GM18526 (cell line): ENCODE data around the gene SLC22A23.

Experiments used
- POLR2A ChIP-seq: IDR thresholded peaks from 3 replicates; pipeline ENCODE4 v1.6.1; 2011; ENCODE audit not compliant: insufficient read length; ENCODE audit errors: extremely low read depth

The SLC22A23 gene

DNA sequence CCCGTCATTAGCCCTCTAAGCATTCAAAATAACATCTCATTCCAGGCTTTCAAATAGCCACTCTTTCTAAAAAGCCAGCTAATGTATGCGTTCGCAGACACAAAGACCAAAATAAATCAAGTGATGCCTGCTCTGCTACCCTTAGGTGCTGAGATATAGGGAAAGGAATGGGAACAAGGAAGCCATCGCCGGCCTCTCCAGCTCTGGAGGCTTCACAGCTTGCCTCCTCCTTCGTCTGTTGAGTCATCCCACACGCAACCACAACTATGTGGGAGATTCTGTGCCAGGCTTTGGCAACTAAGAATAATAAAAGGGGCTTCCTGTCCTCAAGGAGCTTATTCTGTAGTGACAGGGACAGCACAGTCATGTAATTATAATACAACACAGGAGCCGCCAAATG lies 27.3 kb upstream of the SLC22A23 start:
- TF ChIP-seq POLR2A: no peak

GRCh38 chr6:3483675-3484074 lies 26.8 kb upstream of the SLC22A23 start:
- TF ChIP-seq POLR2A: no peak

DNA sequence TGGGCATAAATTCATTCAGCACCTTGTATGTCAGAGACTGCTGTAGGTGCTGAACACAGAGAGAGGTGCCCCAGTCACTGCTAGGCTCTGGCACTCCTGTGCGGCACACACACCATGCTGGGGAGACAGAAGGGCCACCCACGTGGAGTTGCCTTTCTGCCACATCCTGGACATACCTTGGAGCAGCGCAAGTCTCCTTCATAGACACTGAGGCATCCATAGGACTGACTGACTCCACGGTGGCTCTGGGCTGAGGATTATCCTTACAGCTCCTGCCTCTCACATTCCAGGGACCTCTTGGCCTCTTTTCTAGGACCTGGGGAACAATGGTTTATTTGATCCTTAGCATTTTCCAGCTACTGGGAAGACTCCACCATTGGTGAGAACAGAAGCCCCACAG lies 26.0 kb upstream of the SLC22A23 start:
- TF ChIP-seq POLR2A: no peak

DNA sequence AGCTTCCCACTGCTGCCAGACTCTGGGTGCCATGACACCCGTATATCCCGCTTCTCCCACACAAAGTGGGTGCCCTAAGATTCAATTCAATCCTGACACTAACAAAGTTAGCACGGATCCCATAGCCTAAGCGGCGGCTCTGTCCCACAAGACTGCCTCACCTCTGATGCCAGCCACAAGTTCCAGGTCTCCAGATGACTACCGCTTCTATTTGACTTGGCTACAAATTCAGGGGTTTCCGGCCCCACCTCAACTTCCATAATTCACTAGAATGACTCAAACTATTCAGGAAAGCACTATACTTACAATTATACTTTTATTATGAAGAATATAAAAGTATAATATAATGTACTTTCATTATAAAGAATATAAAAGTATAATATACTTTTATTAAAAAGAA lies 24.8 kb upstream of the SLC22A23 start:
- TF ChIP-seq POLR2A: no peak

GRCh38 chr6:3480009-3480408 lies 23.2 kb upstream of the SLC22A23 start:
- TF ChIP-seq POLR2A: no peak

- TF ChIP-seq POLR2A: no peak
Observed at GRCh38 chr6:3473773-3474172, 16.9 kb upstream of the SLC22A23 start.

GRCh38 chr6:3471711-3472110 lies 14.9 kb upstream of the SLC22A23 start:
- TF ChIP-seq POLR2A: no peak

DNA sequence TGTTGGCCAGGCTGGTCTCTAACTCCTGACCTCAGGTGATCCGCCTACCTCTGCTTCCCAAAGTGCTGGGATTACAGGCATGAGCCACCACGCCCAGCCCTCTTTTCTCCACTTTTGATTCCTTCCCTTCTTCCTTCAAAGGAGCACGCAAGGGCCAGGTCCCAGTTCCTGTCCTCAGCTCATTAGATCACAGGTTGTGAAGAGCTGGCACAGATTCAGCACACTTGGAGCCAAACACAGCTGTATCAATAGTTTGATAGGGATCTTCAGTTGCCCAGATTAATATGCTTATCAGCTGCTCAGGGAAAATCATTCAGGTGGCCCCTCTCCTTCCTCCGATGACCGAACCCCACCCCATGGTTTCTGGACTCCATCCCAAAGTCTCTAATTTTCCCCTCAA lies 14.4 kb upstream of the SLC22A23 start:
- TF ChIP-seq POLR2A: no peak

DNA sequence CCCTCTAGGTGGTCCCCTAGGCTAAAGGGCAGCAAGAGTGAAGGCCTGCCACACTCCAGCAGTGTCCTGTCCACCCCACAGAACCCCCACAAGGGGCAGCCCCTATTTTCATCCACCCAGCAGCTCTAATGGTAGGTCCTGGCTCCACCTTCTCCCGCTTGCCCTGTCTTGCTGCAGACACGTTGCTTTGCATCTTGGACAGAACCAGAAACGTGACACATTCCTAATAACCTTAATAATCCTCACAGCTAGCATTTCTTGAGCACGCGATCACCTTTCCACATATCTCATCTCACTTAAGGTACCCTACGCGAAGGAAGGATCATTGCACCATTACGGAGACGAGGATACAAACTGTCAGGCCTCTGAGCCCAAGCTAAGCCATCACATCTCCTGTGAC lies 11.7 kb upstream of the SLC22A23 start:
- no peak for TF ChIP-seq POLR2A

DNA sequence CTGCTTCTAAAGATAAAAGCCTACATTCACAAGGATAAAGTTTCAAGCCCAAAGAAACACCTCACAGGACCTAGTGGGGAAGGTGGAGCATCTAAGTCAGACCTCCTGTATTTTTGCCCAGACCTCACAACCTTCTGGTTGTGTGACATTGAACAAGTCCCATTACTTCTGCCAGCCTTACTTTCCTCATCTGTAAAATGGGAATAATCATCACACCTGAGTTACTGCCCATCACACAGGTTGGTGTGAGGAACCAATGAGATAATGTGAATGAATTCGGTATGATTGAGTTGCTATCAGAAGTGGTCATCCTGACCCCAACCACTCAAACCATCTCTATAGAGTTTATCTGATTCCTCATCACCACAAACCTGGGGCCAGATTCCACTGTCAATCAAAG lies 11.1 kb upstream of the SLC22A23 start:
- no peak for TF ChIP-seq POLR2A

GRCh38 chr6:3466488-3467219 lies 9.8 kb upstream of the SLC22A23 start:
- TF ChIP-seq POLR2A: no peak

- no peak for TF ChIP-seq POLR2A
Observed at GRCh38 chr6:3460253-3460652, 3.4 kb upstream of the SLC22A23 start.

DNA sequence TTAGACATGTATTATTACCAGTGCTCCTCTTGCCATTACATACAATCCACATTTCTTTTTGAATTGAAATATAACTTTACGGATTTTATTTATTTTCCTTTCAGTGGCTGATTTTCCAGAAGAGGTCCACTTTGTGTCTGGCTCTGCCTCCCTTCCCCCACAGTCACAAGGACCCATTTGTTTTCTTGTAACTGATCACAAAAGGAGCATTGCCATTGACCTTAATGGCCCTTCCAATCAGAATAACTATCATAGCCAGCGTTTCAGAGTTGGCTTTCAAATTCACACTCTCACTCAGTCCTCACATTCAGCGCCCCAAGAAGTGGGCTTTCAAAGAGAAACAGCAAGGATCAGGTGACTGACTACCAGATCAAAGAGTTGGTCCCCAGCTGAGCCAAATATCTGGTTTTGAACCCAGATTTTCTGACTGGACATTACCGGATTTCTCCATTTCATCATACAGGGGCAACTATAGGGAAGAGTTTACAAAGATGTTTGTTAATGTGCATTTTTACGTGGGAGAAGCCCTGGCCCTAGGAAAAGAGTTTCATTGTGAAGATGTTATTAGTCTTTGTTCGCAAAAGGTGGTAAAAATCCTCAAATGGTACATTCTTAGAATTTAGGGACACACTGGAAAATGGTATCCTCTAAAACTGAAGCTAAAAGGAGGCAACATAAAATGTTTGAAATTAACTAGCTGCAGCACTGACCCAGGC lies 2.0 kb upstream of the SLC22A23 start:
- TF ChIP-seq POLR2A: no peak

- no peak for TF ChIP-seq POLR2A
Observed at GRCh38 chr6:3457710-3458602, 1.1 kb upstream of the SLC22A23 start.

GRCh38 chr6:3456395-3456897 lies 404 bp downstream of the SLC22A23 start:
- no peak for TF ChIP-seq POLR2A
